SK-N-SH (cell line): Measurements from ENCODE around the gene GNAT3. TPM values are rescaled to one million over a fixed set of nuclear protein-coding genes. Genes with fewer than 3 reads are reported as not detected.

Experiments used
- CTCF ChIA-PET: fragments of 300-600, 350-600 bp; formaldehyde crosslinking; extraction: SDS; loops from one replicate; lab custom pipeline; 2021; lab: Yijun Ruan, JAX
- POLR2A ChIA-PET: fragments of 350-600 bp; sonication (Branson Sonifier 250); formaldehyde crosslinking; extraction: SDS; loops from one replicate; lab custom pipeline; 2020; ENCODE audit warnings: antibody characterized with exemption, inconsistent platforms; lab: Yijun Ruan, JAX
- DNase-seq: peaks from one replicate; pipeline ENCODE4 v3.0.0; 2012
- H2AFZ ChIP-seq: fragments of 200-600 bp; sonication (generic); 2 replicates; pipeline ENCODE4 v1.8.1; 2016; ENCODE audit warnings: antibody characterized with exemption, mild to moderate bottlenecking, low read depth
- H3F3A ChIP-seq: fragments of 200-600 bp; sonication (generic); replicated peaks from 2 replicates; pipeline ENCODE3; 2016; ENCODE audit warnings: antibody characterized with exemption, mild to moderate bottlenecking; ENCODE audit not compliant: insufficient read depth
- H3K27ac ChIP-seq, 2 experiments: fragments of 200-500 bp in 1 of 2; fragments of 200-600 bp in 1 of 2; sonication (Bioruptor generic) in 1 of 2; sonication (generic), shearing (Covaris generic) in 1 of 2; 2 replicates each; pipeline versions ENCODE4 v1.5.1 to v1.6.1; 2014 to 2016; ENCODE audit warnings: low read depth in 2 of 2, inconsistent platforms in 1 of 2, low read length in 1 of 2, mild to moderate bottlenecking in 1 of 2, mixed read lengths in 1 of 2
- H3K27me3 ChIP-seq: fragments of 200-600 bp; sonication (generic), shearing (Covaris generic); 2 replicates; pipeline ENCODE4 v1.6.1; 2016; ENCODE audit warnings: mixed run types; ENCODE audit not compliant: insufficient read depth
- H3K36me3 ChIP-seq, 2 experiments: fragments of 200-500 bp in 1 of 2; fragments of 200-600 bp in 1 of 2; sonication (Bioruptor generic) in 1 of 2; sonication (generic) in 1 of 2; replicated peaks in 1 of 2; 2 replicates each; pipeline versions ENCODE3 to v1.5.1; 2014 to 2016; ENCODE audit warnings: low read length in 1 of 2, mild to moderate bottlenecking in 1 of 2; ENCODE audit not compliant: insufficient read depth in 2 of 2, control insufficient read depth in 1 of 2
- H3K4me1 ChIP-seq, 2 experiments: fragments of 200-500 bp in 1 of 2; fragments of 200-600 bp in 1 of 2; sonication (Bioruptor generic) in 1 of 2; sonication (generic), shearing (Covaris generic) in 1 of 2; 2 replicates each; pipeline versions ENCODE4 v1.5.1 to v1.6.1; 2014 to 2016; ENCODE audit warnings: low read depth in 1 of 2, low read length in 1 of 2, mixed run types in 1 of 2; ENCODE audit not compliant: insufficient read depth in 2 of 2, control insufficient read depth in 1 of 2
- H3K4me2 ChIP-seq: fragments of 200-600 bp; sonication (generic), shearing (Covaris generic); 2 replicates; pipeline ENCODE4 v1.6.1; 2017; ENCODE audit warnings: mixed run types
- H3K4me3 ChIP-seq, 2 experiments: fragments of 200-500 bp in 1 of 2; fragments of 200-600 bp in 1 of 2; sonication (Bioruptor generic) in 1 of 2; sonication (generic), shearing (Covaris generic) in 1 of 2; 2 replicates each; pipeline versions ENCODE4 v1.5.1 to v1.8.1; 2014 to 2016; ENCODE audit warnings: low read depth in 2 of 2, inconsistent platforms in 1 of 2, low read length in 1 of 2, mild to moderate bottlenecking in 1 of 2, mixed read lengths in 1 of 2, moderate library complexity in 1 of 2
- H3K79me2 ChIP-seq: fragments of 200-600 bp; sonication (generic); 2 replicates; pipeline ENCODE4 v1.8.1; 2017; ENCODE audit warnings: mild to moderate bottlenecking; ENCODE audit not compliant: insufficient read depth
- H3K9ac ChIP-seq: fragments of 200-600 bp; sonication (generic); 2 replicates; pipeline ENCODE4 v1.6.1; 2017; ENCODE audit warnings: mixed run types
- H3K9me2 ChIP-seq: fragments of 200-600 bp; sonication (generic); 2 replicates; pipeline ENCODE4 v1.6.1; 2017; ENCODE audit warnings: mixed run types
- H3K9me3 ChIP-seq: fragments of 200-600 bp; sonication (generic); 2 replicates; pipeline ENCODE4 v1.6.1; 2017; ENCODE audit warnings: mixed run types, mild to moderate bottlenecking, moderate library complexity
- H4K20me1 ChIP-seq: fragments of 200-600 bp; sonication (generic); 2 replicates; pipeline ENCODE4 v1.6.1; 2017; ENCODE audit warnings: mild to moderate bottlenecking, mixed run types; ENCODE audit not compliant: insufficient read depth
- CHD2 ChIP-seq: fragments of 150-350 bp; IDR thresholded peaks from 2 replicates; pipeline ENCODE4 v1.6.1; 2018; ENCODE audit warnings: low read length; ENCODE audit not compliant: partially characterized antibody
- CTCF ChIP-seq: fragments of 200-600 bp; sonication (generic); IDR thresholded peaks from 2 replicates; pipeline ENCODE4 v1.6.1; 2017; ENCODE audit warnings: antibody characterized with exemption, mild to moderate bottlenecking, moderate library complexity
- ELF1 ChIP-seq: IDR thresholded peaks from 2 replicates; pipeline ENCODE4 v1.4.0; 2012
- FOSL2 ChIP-seq: IDR thresholded peaks from 2 replicates; pipeline ENCODE4 v1.4.0; 2012; ENCODE audit warnings: low read depth, mild to moderate bottlenecking, moderate library complexity, borderline replicate concordance
- FOXJ3 ChIP-seq: sonication (generic); formaldehyde crosslinking; IDR thresholded peaks from 2 replicates; pipeline ENCODE4 v1.5.1; 2020; ENCODE audit warnings: mild to moderate bottlenecking, missing genetic modification reagents
- FOXM1 ChIP-seq: IDR thresholded peaks from 2 replicates; pipeline ENCODE4 v1.4.0; 2012; ENCODE audit warnings: low read depth, mild to moderate bottlenecking
- GABPA ChIP-seq: IDR thresholded peaks from 2 replicates; pipeline ENCODE4 v1.4.0; 2012; ENCODE audit warnings: low read depth, mild to moderate bottlenecking
- GATA2 ChIP-seq: sonication (generic); formaldehyde crosslinking; IDR thresholded peaks from 2 replicates; pipeline ENCODE4 v1.5.0; 2020; ENCODE audit warnings: mild to moderate bottlenecking, missing genetic modification reagents
- IRF3 ChIP-seq: fragments of 150-350 bp; IDR thresholded peaks from 2 replicates; pipeline ENCODE4 v1.6.1; 2016; ENCODE audit warnings: mild to moderate bottlenecking, low read depth, low read length
- JUND ChIP-seq: IDR thresholded peaks from 2 replicates; pipeline ENCODE4 v1.4.0; 2012
- NFIC ChIP-seq: IDR thresholded peaks from 2 replicates; pipeline ENCODE4 v1.4.0; 2012; ENCODE audit warnings: borderline replicate concordance
- NRF1 ChIP-seq: IDR thresholded peaks from 2 replicates; pipeline ENCODE4 v1.6.1; 2012; ENCODE audit warnings: low read depth, mild to moderate bottlenecking, low read length
- REST ChIP-seq: IDR thresholded peaks from 2 replicates; pipeline ENCODE4 v1.6.1; 2012; ENCODE audit warnings: mild to moderate bottlenecking, low read depth, low read length, moderate library complexity
- SIN3A ChIP-seq: IDR thresholded peaks from 2 replicates; pipeline ENCODE4 v1.6.1; 2012; ENCODE audit warnings: low read depth, mild to moderate bottlenecking, low read length, moderate library complexity, borderline replicate concordance
- SMC3 ChIP-seq: IDR thresholded peaks from 2 replicates; pipeline ENCODE4 v1.6.1; 2012; ENCODE audit warnings: low read depth, low read length, improper control_type of control experiment
- TCF12 ChIP-seq: IDR thresholded peaks from 2 replicates; pipeline ENCODE4 v1.4.0; 2012
- TEAD4 ChIP-seq: IDR thresholded peaks from 2 replicates; pipeline ENCODE4 v1.4.0; 2012; ENCODE audit warnings: mild to moderate bottlenecking, borderline replicate concordance; ENCODE audit not compliant: insufficient read depth
- USF1 ChIP-seq: IDR thresholded peaks from 2 replicates; pipeline ENCODE4 v1.4.0; 2012; ENCODE audit warnings: low read depth, borderline replicate concordance
- YY1 ChIP-seq: IDR thresholded peaks from 2 replicates; pipeline ENCODE4 v1.4.0; 2012; ENCODE audit warnings: low read depth, mild to moderate bottlenecking
- WGBS: methylation state at CpG from one replicate; pipeline ENCODE4 v1.1.6; 2017; ENCODE audit warnings: low lambda C conversion rate; 5-methylcytosine and 5-hydroxymethylcytosine counted together
- polyA plus RNA-seq, 3 experiments: library from polyadenylated mRNA; depleted of rRNA; stranded (reverse); fragments of >200 nt; gene quantifications; 2 replicates each; pipeline ENCODE4 v1.2.3, GENCODE V29; 2012

GNAT3 gene
- polyA plus RNA-seq, 1 of the 3 experiments (the other 2 are of a cell fraction): not detected

- TF ChIP-seq REST (0 out of 2 replicates have a peak, but pooled peaks have one; percentile 12), SIN3A (peak; percentile 95), FOSL2 (peak; percentile 84), GATA2 (CRISPR knock-in tag) (peak; percentile 91), YY1 (no peak), NRF1 (no peak), JUND (peak; percentile 78), ELF1 (no peak), TEAD4 (peak; percentile 97), NFIC (peak; percentile 91), CTCF (no peak), FOXJ3 (CRISPR knock-in tag) (no peak), CHD2 (peak; percentile 56)
These were observed 71.7 kb downstream of the GNAT3 start (continued) for GRCh38 chr7:80439894-80440821.

GRCh38 chr7:80435521-80435920 lies 76.3 kb downstream of the GNAT3 start:
- H3K4me2 ChIP-seq: no peak overlapping the region
- DNase-seq: no peak
- ChIA-PET POLR2A (no interaction called here), CTCF (interaction anchor here (0.8 kb wide), 1 partner anchor 340 kb away, joined by 3 read pairs; no protein-coding TSS in a partner anchor)
- H3F3A ChIP-seq: peaks cover 29% of the 10 kb centered on the region
- H3K27ac ChIP-seq: no peak overlapping the region
- H3K9me3 ChIP-seq: no peaks in the 10 kb centered on the region
- 95% methylated on average over 2 of the region's 2 CpGs for WGBS
- no peaks in the 10 kb centered on the region for H3K9me2 ChIP-seq
- no peaks in the 10 kb centered on the region for H3K27me3 ChIP-seq
- no peak overlapping the region for H3K9ac ChIP-seq
- no peaks in the 10 kb centered on the region for H4K20me1 ChIP-seq
- no peak overlapping the region for H2AFZ ChIP-seq
- no peak overlapping the region for H3K4me3 ChIP-seq
- H3K4me1 ChIP-seq: peaks cover 10 to 13% of the 10 kb centered on the region in 2 experiments; a peak in 3 of 4 replicates
- H3K36me3 ChIP-seq: no peaks in the 10 kb centered on the region
- no peaks in the 10 kb centered on the region for H3K79me2 ChIP-seq
- TF ChIP-seq CHD2 (no peak), IRF3 (no peak), FOXM1 (no peak), TCF12 (no peak), TEAD4 (no peak), ELF1 (no peak), USF1 (no peak), CTCF (no peak), GABPA (no peak), NFIC (no peak), SMC3 (no peak), SIN3A (no peak)
